Embryonic facial prominence (tissue), 1 donor: Measurements from ENCODE around the gene SATB2.

Source experiments
- DNase-seq: peaks from one replicate; pipeline ENCODE4 v3.0.0-alpha.2; 2016; ENCODE audit errors: extremely low spot score

The SATB2 gene

GRCh38 chr2:199457147-199458008, at the start of gene SATB2:
Gene SATB2, minus strand, starts transcription at chr2:199457939. Its CDS starts 1,902 bp downstream, at chr2:199456037.
- DNase-seq = no peak

- no peak for DNase-seq
Measured at GRCh38 chr2:199505755-199506403, 48.1 kb upstream of the SATB2 start.

GRCh38 chr2:199503148-199503547, 45.4 kb upstream of the SATB2 start:
- DNase-seq = no peak

GRCh38 chr2:199499005-199499404, 41.3 kb upstream of the SATB2 start:
- DNase-seq = no peak

- no peak for DNase-seq
Measured at GRCh38 chr2:199495147-199495546, 37.4 kb upstream of the SATB2 start.

- no peak for DNase-seq
Measured at GRCh38 chr2:199490049-199490448, 32.3 kb upstream of the SATB2 start.

GRCh38 chr2:199488772-199489400, 31.1 kb upstream of the SATB2 start:
- no peak for DNase-seq

- DNase-seq = no peak
Measured at GRCh38 chr2:199485732-199486335, 28.1 kb upstream of the SATB2 start.

- DNase-seq = no peak
Measured at GRCh38 chr2:199484927-199485326, 27.2 kb upstream of the SATB2 start.

GRCh38 chr2:199480966-199481365, 23.2 kb upstream of the SATB2 start:
- DNase-seq = no peak

GRCh38 chr2:199477277-199477834, 19.6 kb upstream of the SATB2 start:
- DNase-seq = no peak

GRCh38 chr2:199471443-199472057, 13.8 kb upstream of the SATB2 start:
- DNase-seq = no peak

- DNase-seq = no peak
Measured at GRCh38 chr2:199470672-199471442, 13.1 kb upstream of the SATB2 start.

GRCh38 chr2:199470361-199470671, 12.6 kb upstream of the SATB2 start:
- no peak for DNase-seq

- no peak for DNase-seq
Measured at GRCh38 chr2:199469514-199470360, 12.0 kb upstream of the SATB2 start.

- no peak for DNase-seq
Measured at GRCh38 chr2:199468561-199469513, 11.1 kb upstream of the SATB2 start.

GRCh38 chr2:199467066-199467822, 9.5 kb upstream of the SATB2 start:
- no peak for DNase-seq

GRCh38 chr2:199466692-199467065, 8.9 kb upstream of the SATB2 start:
- no peak for DNase-seq
